ENCODE measurements around the gene TANGO6.

The TANGO6 gene

DNA sequence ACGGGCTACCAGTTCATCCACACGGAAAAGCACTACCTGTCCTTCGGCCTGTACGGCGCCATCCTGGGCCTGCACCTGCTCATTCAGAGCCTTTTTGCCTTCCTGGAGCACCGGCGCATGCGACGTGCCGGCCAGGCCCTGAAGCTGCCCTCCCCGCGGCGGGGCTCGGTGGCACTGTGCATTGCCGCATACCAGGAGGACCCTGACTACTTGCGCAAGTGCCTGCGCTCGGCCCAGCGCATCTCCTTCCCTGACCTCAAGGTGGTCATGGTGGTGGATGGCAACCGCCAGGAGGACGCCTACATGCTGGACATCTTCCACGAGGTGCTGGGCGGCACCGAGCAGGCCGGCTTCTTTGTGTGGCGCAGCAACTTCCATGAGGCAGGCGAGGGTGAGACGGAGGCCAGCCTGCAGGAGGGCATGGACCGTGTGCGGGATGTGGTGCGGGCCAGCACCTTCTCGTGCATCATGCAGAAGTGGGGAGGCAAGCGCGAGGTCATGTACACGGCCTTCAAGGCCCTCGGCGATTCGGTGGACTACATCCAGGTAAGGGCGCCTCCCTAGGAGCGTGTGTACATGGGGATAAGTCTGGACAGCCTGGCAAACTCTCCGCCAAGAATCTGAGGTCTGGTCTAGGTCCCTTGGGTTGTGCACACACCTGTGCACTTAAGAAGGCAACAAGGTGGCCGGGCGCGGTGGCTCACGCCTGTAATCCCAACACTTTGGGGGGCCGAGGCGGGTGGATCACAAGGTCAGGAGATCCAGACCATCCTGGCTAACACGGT is 266.3 kb downstream of the TANGO6 start:
- TF ChIP-seq, protein P1, sequence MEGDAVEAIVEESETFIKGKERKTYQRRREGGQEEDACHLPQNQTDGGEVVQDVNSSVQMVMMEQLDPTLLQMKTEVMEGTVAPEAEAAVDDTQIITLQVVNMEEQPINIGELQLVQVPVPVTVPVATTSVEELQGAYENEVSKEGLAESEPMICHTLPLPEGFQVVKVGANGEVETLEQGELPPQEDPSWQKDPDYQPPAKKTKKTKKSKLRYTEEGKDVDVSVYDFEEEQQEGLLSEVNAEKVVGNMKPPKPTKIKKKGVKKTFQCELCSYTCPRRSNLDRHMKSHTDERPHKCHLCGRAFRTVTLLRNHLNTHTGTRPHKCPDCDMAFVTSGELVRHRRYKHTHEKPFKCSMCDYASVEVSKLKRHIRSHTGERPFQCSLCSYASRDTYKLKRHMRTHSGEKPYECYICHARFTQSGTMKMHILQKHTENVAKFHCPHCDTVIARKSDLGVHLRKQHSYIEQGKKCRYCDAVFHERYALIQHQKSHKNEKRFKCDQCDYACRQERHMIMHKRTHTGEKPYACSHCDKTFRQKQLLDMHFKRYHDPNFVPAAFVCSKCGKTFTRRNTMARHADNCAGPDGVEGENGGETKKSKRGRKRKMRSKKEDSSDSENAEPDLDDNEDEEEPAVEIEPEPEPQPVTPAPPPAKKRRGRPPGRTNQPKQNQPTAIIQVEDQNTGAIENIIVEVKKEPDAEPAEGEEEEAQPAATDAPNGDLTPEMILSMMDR (IDR thresholded peaks at IDR 0.05; ENCODE audit: low read depth, low read length): no peak
- no peak overlapping the region for H3K4me3 ChIP-seq (ENCODE audit: low read depth, low read length)

DNA sequence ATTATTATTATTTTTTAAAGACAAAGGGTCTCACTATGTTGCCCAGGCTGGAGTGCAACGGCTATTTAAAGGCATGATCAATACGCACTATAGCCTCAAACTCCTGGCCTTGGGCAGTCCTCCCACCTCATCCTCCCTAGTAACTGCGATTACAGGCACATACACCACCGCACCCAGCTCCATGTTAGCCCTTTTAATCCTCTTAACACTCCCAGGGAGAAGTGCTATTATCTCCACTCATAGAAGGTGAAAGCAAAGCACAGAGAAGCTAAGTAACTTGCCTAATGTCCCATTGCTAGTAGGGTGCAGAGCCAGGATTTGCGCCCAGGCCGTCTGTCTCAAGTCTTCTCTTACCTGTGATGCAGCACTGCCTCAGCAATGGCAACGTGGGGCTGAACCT is 267.1 kb downstream of the TANGO6 start:
- TF ChIP-seq, protein P1 (IDR thresholded peaks at IDR 0.05; ENCODE audit: low read depth, low read length): no peak
- H3K4me3 ChIP-seq (ENCODE audit: low read depth, low read length): no peak overlapping the region

DNA sequence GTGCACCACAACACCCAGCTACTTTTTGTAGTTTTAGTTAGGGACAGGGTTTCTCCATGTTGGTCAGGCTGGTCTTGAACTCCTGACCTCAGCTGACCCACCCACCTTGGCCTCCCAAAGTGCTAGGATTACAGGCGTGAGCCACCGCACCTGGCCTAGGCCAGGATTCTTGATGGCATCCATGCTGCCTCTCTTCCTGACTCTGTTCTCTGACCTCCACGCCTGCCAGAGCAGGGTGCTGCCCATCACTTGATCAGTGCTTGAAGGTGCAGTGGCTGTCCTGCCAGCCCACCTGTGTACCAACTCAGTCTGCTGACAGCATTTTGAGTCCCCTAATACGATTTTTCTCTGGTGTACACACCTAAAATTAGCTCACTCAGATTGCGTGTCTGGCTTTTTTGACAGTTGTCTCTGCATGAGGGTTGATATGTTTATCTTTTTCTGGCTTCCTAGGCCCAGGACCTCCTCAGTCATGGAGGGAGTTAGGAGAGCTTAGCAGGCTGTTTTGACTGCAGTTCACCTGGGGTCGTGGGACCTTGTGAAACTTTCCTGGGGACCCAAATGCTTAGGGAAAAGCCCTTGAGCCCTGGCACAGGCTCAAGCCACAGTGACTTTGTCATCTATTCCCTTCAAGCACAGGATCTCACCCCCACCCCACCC is 268.0 kb downstream of the TANGO6 start:
- TF ChIP-seq, protein P1 (IDR thresholded peaks at IDR 0.05; ENCODE audit: low read depth, low read length): no peak
- H3K4me3 ChIP-seq (ENCODE audit: low read depth, low read length): no peak overlapping the region

DNA sequence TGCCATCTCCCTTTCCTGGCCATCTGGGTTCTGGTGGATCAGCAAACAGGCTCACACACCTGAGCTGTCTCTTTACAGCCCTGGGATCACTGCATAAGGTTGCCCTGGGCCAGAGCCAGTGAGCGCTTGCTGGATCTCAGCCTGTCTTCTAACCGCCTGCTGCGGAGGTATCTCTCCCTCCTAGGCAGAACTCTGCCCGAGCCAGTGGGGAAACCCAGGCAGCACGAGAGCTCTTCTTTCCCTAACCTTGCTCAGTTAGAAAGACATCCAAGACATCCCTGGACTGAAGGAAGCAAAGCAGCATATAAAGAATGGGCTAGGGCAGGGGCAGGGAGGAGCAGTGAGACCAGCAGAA is 268.5 kb downstream of the TANGO6 start:
- H3K4me3 ChIP-seq (ENCODE audit: low read depth, low read length): no peak overlapping the region
- TF ChIP-seq, protein P1 (IDR thresholded peaks at IDR 0.05; ENCODE audit: low read depth, low read length): no peak

DNA sequence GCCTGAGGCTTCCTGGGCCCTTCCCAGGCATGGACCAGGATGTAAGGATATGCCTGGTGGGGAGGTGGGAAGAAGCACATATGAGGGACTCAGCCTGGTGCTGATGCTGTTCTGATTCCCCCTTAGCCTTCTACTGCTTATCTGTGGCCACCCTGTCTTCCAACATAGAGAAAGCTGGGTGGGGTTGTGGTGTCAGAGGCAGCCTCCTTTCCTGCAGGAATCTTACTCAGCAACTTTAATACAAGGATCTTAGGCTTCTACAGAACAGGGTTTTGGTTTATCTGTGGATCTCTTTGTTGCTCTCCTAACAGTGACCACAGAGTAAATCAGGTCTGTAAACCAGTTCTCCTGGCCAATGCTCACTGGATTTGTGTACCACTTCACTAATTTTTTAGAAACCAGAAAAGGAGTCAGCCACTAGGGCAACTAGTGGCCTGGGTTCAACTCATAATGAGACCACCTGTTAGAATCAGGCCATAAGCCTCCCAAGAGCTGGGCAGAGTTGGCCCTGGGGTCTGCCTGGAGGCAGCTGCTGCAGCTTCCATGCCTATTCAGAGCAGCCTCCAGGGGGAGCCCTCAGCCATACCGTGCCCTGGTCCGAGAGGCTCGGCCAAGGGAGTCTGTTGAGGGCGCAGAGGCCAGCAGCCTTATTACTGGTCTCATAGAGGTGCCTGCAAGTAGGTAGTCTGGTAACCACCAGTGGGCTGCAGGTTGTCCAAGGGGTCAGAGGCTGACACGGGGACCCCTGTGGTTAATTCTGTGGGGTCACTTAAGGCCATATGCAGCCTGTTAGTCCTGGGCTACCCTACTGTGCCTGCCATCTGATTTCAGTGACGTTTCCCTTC is 269.2 kb downstream of the TANGO6 start:
- no peak overlapping the region for H3K4me3 ChIP-seq (ENCODE audit: low read depth, low read length)
- TF ChIP-seq, protein P1 (IDR thresholded peaks at IDR 0.05; ENCODE audit: low read depth, low read length): peak; percentile 82

DNA sequence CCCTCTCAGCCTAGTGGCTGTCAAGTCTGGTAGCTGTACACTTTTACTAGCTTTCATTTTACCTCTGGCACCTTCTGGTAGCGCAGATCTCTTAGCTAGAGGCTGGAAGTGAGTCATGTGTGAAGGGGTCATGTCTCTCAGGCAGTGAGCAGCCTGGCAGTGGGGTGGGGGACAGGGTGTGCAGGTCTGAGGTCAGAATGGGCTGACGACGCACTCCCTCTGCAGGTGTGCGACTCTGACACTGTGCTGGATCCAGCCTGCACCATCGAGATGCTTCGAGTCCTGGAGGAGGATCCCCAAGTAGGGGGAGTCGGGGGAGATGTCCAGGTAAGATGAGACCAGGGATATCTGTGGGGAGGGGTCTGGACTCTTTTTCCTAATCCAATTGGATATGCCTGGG is 269.9 kb downstream of the TANGO6 start:
- no peak overlapping the region for H3K4me3 ChIP-seq (ENCODE audit: low read depth, low read length)
- TF ChIP-seq, protein P1 (IDR thresholded peaks at IDR 0.05; ENCODE audit: low read depth, low read length): no peak

Data from WI38 (cell line).